Neural progenitor cell (in vitro differentiated cells): ENCODE data around the gene MESD. TPM values are rescaled to one million over a fixed set of nuclear protein-coding genes. Genes with fewer than 3 reads are reported as not detected.

Source experiments
- DNase-seq: peaks from one replicate; pipeline ENCODE4 v3.0.0-alpha.2; 2016; ENCODE audit warnings: low spot score
- H2AFZ ChIP-seq: fragments of 200-600 bp; sonication (generic); replicated peaks from 2 replicates; pipeline ENCODE4 v1.6.1; 2016; ENCODE audit warnings: antibody characterized with exemption
- H3F3A ChIP-seq: fragments of 200-600 bp; sonication (generic); 2 replicates; pipeline ENCODE4 v1.6.1; 2016; ENCODE audit warnings: antibody characterized with exemption, low read depth
- H3K27ac ChIP-seq: fragments of 200-600 bp; sonication (generic); 2 replicates; pipeline ENCODE4 v1.5.1; 2016; ENCODE audit warnings: mild to moderate bottlenecking
- H3K27me3 ChIP-seq: fragments of 200-600 bp; sonication (generic); 2 replicates; pipeline ENCODE4 v1.6.1; 2016; ENCODE audit warnings: mild to moderate bottlenecking, moderate library complexity
- H3K36me3 ChIP-seq: fragments of 200-600 bp; sonication (generic); 2 replicates; pipeline ENCODE4 v1.5.1; 2016
- H3K4me1 ChIP-seq: fragments of 200-600 bp; sonication (generic); 2 replicates; pipeline ENCODE4 v1.6.1; 2016; ENCODE audit warnings: mixed run types
- H3K4me2 ChIP-seq: fragments of 200-600 bp; sonication (generic); 2 replicates; pipeline ENCODE4 v1.6.1; 2016
- H3K4me3 ChIP-seq: fragments of 200-600 bp; sonication (generic); 2 replicates; pipeline ENCODE4 v1.5.1; 2016
- H3K79me2 ChIP-seq: fragments of 200-600 bp; sonication (generic); 2 replicates; pipeline ENCODE4 v1.6.1; 2016; ENCODE audit warnings: low read depth
- H3K9ac ChIP-seq: fragments of 200-600 bp; sonication (generic); 2 replicates; pipeline ENCODE4 v1.6.1; 2016
- H3K9me3 ChIP-seq: fragments of 200-600 bp; sonication (generic); 2 replicates; pipeline ENCODE4 v1.5.1; 2016; ENCODE audit warnings: low read depth
- H4K20me1 ChIP-seq: fragments of 200-600 bp; sonication (generic); 2 replicates; pipeline ENCODE4 v1.6.1; 2016; ENCODE audit warnings: low read depth
- H3K27ac Mint-ChIP-seq: 3 replicates; pipeline ENCODE4 v1.8.0; 2021; ENCODE audit warnings: mixed read lengths
- H3K27me3 Mint-ChIP-seq: 2 replicates; pipeline ENCODE4 v1.8.0; 2022; ENCODE audit warnings: low read depth, mild to moderate bottlenecking, inconsistent platforms, moderate library complexity, mixed read lengths; ENCODE audit not compliant: insufficient read depth
- H3K36me3 Mint-ChIP-seq: 3 replicates; pipeline ENCODE4 v1.8.0; 2021; ENCODE audit warnings: mixed read lengths
- H3K4me1 Mint-ChIP-seq: 3 replicates; pipeline ENCODE4 v1.8.0; 2021; ENCODE audit warnings: mixed read lengths
- H3K4me3 Mint-ChIP-seq: 3 replicates; pipeline ENCODE4 v1.8.0; 2021; ENCODE audit warnings: mild to moderate bottlenecking, moderate library complexity, mixed read lengths
- H3K9me3 Mint-ChIP-seq: 3 replicates; pipeline ENCODE4 v1.8.0; 2020; ENCODE audit warnings: mixed read lengths
- EZH2 ChIP-seq: fragments of 200-600 bp; sonication (generic); IDR thresholded peaks from 2 replicates; pipeline ENCODE4 v1.6.1; 2017; ENCODE audit warnings: antibody characterized with exemption, mild to moderate bottlenecking, moderate library complexity
- EZH2phosphoT487 ChIP-seq: fragments of 200-600 bp; sonication (generic); IDR thresholded peaks from 2 replicates; pipeline ENCODE4 v1.6.1; 2017; ENCODE audit warnings: antibody characterized with exemption
- total RNA-seq: library from RNA; depleted of rRNA; stranded (reverse); fragments of >200 nt; gene quantifications from 2 replicates; pipeline ENCODE4 v1.2.3, GENCODE V29; 2015; ENCODE audit warnings: low replicate concordance
- TF ChIP-seq, protein P1 (sequence below): fragments of 200-600 bp; sonication (generic); IDR thresholded peaks from 2 replicates; pipeline ENCODE4 v1.5.1; 2017; ENCODE audit warnings: antibody characterized with exemption, mild to moderate bottlenecking

MESD gene
- total RNA-seq, 1 donor from 2014 or later = 31.5 TPM

DNA sequence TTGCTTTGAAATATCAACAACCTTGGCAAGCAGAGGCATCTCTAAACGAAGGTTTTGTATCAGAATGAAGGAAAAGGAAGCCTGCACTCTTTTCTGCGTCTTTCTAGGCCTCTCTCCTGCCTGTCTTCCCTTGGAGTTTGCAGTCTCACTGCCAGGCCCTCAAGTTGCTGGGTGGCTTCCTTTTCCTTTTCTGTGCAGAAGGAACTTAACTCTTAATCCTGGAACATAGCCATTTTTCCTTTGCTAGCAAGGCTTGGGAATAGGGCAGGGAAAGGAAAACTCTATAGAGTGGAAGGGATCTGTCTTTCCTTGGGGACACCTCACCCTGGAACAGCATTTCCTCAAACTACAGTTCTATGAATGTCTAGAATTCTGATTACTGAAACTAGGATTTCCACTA lies 43.9 kb upstream of the MESD start:
- H3K36me3 ChIP-seq = no peaks in the 10 kb centered on the region
- H3K27me3 ChIP-seq = no peaks in the 10 kb centered on the region
- peak overlapping the region; percentile 20 for H2AFZ ChIP-seq
- Mint-ChIP-seq H3K27me3 (peaks cover 5% of the 10 kb centered on the region), H3K36me3 (no peaks in the 10 kb centered on the region), H3K4me3 (no peak overlapping the region), H3K9me3 (peaks cover 3% of the 10 kb centered on the region), H3K4me1 (no peaks in the 10 kb centered on the region), H3K27ac (no peak overlapping the region)
- no peak overlapping the region for H3K27ac ChIP-seq
- no peaks in the 10 kb centered on the region for H3K4me1 ChIP-seq
- H3F3A ChIP-seq = no peaks in the 10 kb centered on the region
- H3K9ac ChIP-seq = no peak overlapping the region
- no peaks in the 10 kb centered on the region for H4K20me1 ChIP-seq
- no peak for TF ChIP-seq EZH2
- TF ChIP-seq EZH2phosphoT487 = no peak
- TF ChIP-seq, protein P1, sequence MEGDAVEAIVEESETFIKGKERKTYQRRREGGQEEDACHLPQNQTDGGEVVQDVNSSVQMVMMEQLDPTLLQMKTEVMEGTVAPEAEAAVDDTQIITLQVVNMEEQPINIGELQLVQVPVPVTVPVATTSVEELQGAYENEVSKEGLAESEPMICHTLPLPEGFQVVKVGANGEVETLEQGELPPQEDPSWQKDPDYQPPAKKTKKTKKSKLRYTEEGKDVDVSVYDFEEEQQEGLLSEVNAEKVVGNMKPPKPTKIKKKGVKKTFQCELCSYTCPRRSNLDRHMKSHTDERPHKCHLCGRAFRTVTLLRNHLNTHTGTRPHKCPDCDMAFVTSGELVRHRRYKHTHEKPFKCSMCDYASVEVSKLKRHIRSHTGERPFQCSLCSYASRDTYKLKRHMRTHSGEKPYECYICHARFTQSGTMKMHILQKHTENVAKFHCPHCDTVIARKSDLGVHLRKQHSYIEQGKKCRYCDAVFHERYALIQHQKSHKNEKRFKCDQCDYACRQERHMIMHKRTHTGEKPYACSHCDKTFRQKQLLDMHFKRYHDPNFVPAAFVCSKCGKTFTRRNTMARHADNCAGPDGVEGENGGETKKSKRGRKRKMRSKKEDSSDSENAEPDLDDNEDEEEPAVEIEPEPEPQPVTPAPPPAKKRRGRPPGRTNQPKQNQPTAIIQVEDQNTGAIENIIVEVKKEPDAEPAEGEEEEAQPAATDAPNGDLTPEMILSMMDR = no peak
- no peak overlapping the region for H3K4me3 ChIP-seq
- no peaks in the 10 kb centered on the region for H3K79me2 ChIP-seq
- H3K9me3 ChIP-seq = no peaks in the 10 kb centered on the region
- H3K4me2 ChIP-seq = no peak overlapping the region
- DNase-seq = no peak

DNA sequence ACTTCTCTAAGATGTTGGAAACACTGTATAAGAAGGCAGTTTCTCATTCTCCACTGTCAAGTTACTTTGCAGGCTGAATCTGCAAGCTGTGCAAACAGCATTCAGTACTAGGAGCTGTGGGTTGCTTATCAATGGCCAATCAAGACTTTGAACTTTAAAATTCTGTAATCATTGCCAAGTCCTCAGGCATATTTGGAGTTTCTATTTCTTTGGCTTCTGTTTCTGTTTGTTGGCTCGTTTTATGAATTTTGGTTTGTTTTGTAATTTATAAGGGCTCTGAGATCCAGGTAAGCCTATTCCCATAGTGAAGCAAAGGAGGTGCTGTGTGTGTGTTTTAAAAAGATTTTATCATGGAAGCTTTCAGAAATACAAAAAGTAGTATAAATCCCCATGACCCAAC lies 43.2 kb upstream of the MESD start:
- Histone ChIP-seq H3K36me3 (no peaks in the 10 kb centered on the region), H3K9me3 (no peaks in the 10 kb centered on the region), H3K4me1 (no peaks in the 10 kb centered on the region), H3K9ac (no peak overlapping the region), H3K4me3 (no peak overlapping the region), H3K79me2 (no peaks in the 10 kb centered on the region), H3F3A (no peaks in the 10 kb centered on the region), H3K27ac (no peak overlapping the region), H4K20me1 (no peaks in the 10 kb centered on the region), H3K4me2 (no peak overlapping the region), H3K27me3 (no peaks in the 10 kb centered on the region), H2AFZ (no peak overlapping the region)
- H3K4me1 Mint-ChIP-seq = no peaks in the 10 kb centered on the region
- H3K36me3 Mint-ChIP-seq = no peaks in the 10 kb centered on the region
- TF ChIP-seq EZH2phosphoT487 = no peak
- TF ChIP-seq, protein P1 = no peak
- TF ChIP-seq EZH2 = no peak
- no peak overlapping the region for H3K4me3 Mint-ChIP-seq
- no peak for DNase-seq
- peaks cover 5% of the 10 kb centered on the region for H3K27me3 Mint-ChIP-seq
- H3K27ac Mint-ChIP-seq = no peak overlapping the region
- H3K9me3 Mint-ChIP-seq = peaks cover 3% of the 10 kb centered on the region

DNA sequence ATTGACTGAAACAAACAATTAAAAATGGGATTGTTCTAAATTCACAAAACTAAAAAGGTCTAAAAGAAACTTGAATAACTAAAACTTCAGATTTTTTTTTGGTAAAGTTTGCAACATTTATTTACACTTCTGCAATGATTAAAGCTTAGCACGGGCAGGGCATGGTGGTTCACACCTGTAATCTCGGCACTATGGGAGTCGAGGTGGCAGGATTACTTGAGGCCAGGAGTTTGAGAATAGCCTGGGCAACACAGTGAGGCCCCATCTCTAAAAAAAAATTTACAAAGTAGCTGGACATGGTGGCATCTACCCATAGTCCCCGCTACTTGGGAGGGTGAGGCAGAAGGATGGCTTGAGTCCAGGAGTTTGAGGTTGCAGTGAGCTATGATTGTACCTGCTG lies 42.7 kb upstream of the MESD start:
- Histone ChIP-seq H3K4me1 (no peaks in the 10 kb centered on the region), H2AFZ (no peak overlapping the region), H4K20me1 (no peaks in the 10 kb centered on the region), H3K27ac (no peak overlapping the region), H3K27me3 (no peaks in the 10 kb centered on the region), H3K9ac (no peak overlapping the region), H3K4me3 (no peak overlapping the region), H3K79me2 (no peaks in the 10 kb centered on the region), H3K4me2 (no peak overlapping the region), H3F3A (no peaks in the 10 kb centered on the region), H3K9me3 (no peaks in the 10 kb centered on the region), H3K36me3 (no peaks in the 10 kb centered on the region)
- Mint-ChIP-seq H3K36me3 (no peaks in the 10 kb centered on the region), H3K4me3 (no peak overlapping the region), H3K27ac (no peak overlapping the region), H3K9me3 (peaks cover 3% of the 10 kb centered on the region), H3K4me1 (no peaks in the 10 kb centered on the region), H3K27me3 (peaks cover 5% of the 10 kb centered on the region)
- TF ChIP-seq EZH2phosphoT487 (no peak), EZH2 (no peak)
- TF ChIP-seq, protein P1 = no peak
- DNase-seq = no peak
